ENCODE measurements around the gene AK1. TPM values are rescaled to one million over a fixed set of nuclear protein-coding genes. Genes with fewer than 3 reads are reported as not detected.

Gene AK1
- total RNA-seq, 1 experiment from 2014 or later = 31.6 TPM

GRCh38 chr9:127872369-127873222, 4.9 kb downstream of the AK1 start:
- no peaks in the 10 kb centered on the region for H3K79me2 ChIP-seq (ENCODE audit: insufficient read depth, low read length)
- H3K4me1 ChIP-seq (ENCODE audit: insufficient read depth, low read length) = no peaks in the 10 kb centered on the region
- peaks cover 6% of the 10 kb centered on the region for H3K23me2 ChIP-seq (ENCODE audit: insufficient read length, low read depth, low read length, poor library complexity, severe bottlenecking)
- H4K20me1 ChIP-seq (ENCODE audit: control insufficient read depth, insufficient read depth, insufficient read length) = no peaks in the 10 kb centered on the region
- no peak overlapping the region for H3K4me2 ChIP-seq (ENCODE audit: insufficient read depth, insufficient read length, low read length)
- no peak overlapping the region for H3K23ac ChIP-seq (ENCODE audit: insufficient read length, low read depth, low read length)
- H4K5ac ChIP-seq (ENCODE audit: insufficient read length, low read depth, low read length) = no peak overlapping the region
- no peaks in the 10 kb centered on the region for H3K79me1 ChIP-seq (ENCODE audit: insufficient read depth, low read depth, low read length, poor library complexity, severe bottlenecking)
- no peak for TF ChIP-seq CTCF (conservative IDR thresholded peaks at IDR 0.05)
- Mint-ChIP-seq H3K36me3 (ENCODE audit: insufficient read depth in 1 of 3, low read depth in 3 of 3) (peaks cover 0 to 9% (median 0%) of the 10 kb centered on the region in 3 experiments; a peak in 4 of 7 replicates), H3K27me3 (ENCODE audit: low read depth) (no peaks in the 10 kb centered on the region), H3K9me3 (no peaks in the 10 kb centered on the region), H3K4me1 (peaks cover 6 to 16% of the 10 kb centered on the region in 2 experiments; a peak in 3 of 4 replicates), H3K27ac (no peak overlapping the region), H3K4me3 (no peak overlapping the region)
- H2AK5ac ChIP-seq (ENCODE audit: insufficient read length, low read length) = no peak overlapping the region
- no peak overlapping the region for H3K14ac ChIP-seq (ENCODE audit: insufficient read depth, low read length)
- H3K4ac ChIP-seq (ENCODE audit: low read depth, low read length) = no peak overlapping the region
- H2BK15ac ChIP-seq (ENCODE audit: low read depth, low read length) = no peak overlapping the region
- H3K9ac ChIP-seq (ENCODE audit: extremely low read depth, insufficient read length, low read length) = no peak overlapping the region
- H3K18ac ChIP-seq (ENCODE audit: insufficient read length, low read depth, low read length) = no peak overlapping the region
- no peak overlapping the region for H4K91ac ChIP-seq (ENCODE audit: insufficient read length, low read depth, low read length)
- H2AFZ ChIP-seq (ENCODE audit: low read length) = no peak overlapping the region
- DNase-seq = no peak
- H2BK120ac ChIP-seq (ENCODE audit: low read depth, low read length, poor library complexity, severe bottlenecking) = no peak overlapping the region
- no peak overlapping the region for H3K56ac ChIP-seq (ENCODE audit: insufficient read length, low read depth, low read length)
- H3K27ac ChIP-seq (ENCODE audit: insufficient read length, low read depth, low read length) = no peak overlapping the region
- H3T11ph ChIP-seq (ENCODE audit: low read length) = no peak overlapping the region
- no peaks in the 10 kb centered on the region for H3K27me3 ChIP-seq (ENCODE audit: insufficient read depth, low read length)
- no peak overlapping the region for H4K8ac ChIP-seq (replicated peaks; ENCODE audit: insufficient read length, low read depth, low read length)
- H2BK20ac ChIP-seq (ENCODE audit: low read depth, low read length, poor library complexity, severe bottlenecking) = no peak overlapping the region
- H2BK5ac ChIP-seq (ENCODE audit: insufficient read length, low read length) = no peak overlapping the region
- WGBS (ENCODE audit: extremely low coverage, insufficient read length, low lambda C conversion rate) = no CpG with 5 or more reads among the region's 20 CpGs
- no peaks in the 10 kb centered on the region for H3K9me3 ChIP-seq (ENCODE audit: control insufficient read depth, low read depth, low read length)
- H2BK12ac ChIP-seq (ENCODE audit: insufficient read length, low read depth, low read length) = no peak overlapping the region

Measured in H9 (cell line).